GM19193 (cell line): ENCODE results near the gene MEIS3.

ENCODE experiments used
- POLR2A ChIP-seq: IDR thresholded peaks from 4 replicates; pipeline ENCODE4 v1.6.1; 2011; ENCODE audit not compliant: insufficient read depth, insufficient read length; ENCODE audit errors: extremely low read depth

Gene MEIS3

GRCh38 chr19:47381121-47381520, 38.2 kb downstream of the MEIS3 start:
- TF ChIP-seq POLR2A = no peak

GRCh38 chr19:47380559-47380958, 38.8 kb downstream of the MEIS3 start:
- TF ChIP-seq POLR2A = no peak

- TF ChIP-seq POLR2A = no peak
Measured at GRCh38 chr19:47379381-47379938, 39.9 kb downstream of the MEIS3 start.

- no peak for TF ChIP-seq POLR2A
Measured at GRCh38 chr19:47378246-47378645, 41.1 kb downstream of the MEIS3 start.

GRCh38 chr19:47377801-47378200, 41.5 kb downstream of the MEIS3 start:
- no peak for TF ChIP-seq POLR2A

GRCh38 chr19:47377208-47377701, 42.1 kb downstream of the MEIS3 start:
- TF ChIP-seq POLR2A = no peak

- TF ChIP-seq POLR2A = no peak
Measured at GRCh38 chr19:47376589-47377144, 42.7 kb downstream of the MEIS3 start.

GRCh38 chr19:47375694-47376588, 43.4 kb downstream of the MEIS3 start:
- no peak for TF ChIP-seq POLR2A

GRCh38 chr19:47374876-47375693, 44.2 kb downstream of the MEIS3 start:
- TF ChIP-seq POLR2A = no peak

- no peak for TF ChIP-seq POLR2A
Measured at GRCh38 chr19:47373246-47374240, 45.8 kb downstream of the MEIS3 start.

GRCh38 chr19:47372603-47373002, 46.7 kb downstream of the MEIS3 start:
- TF ChIP-seq POLR2A = no peak

- TF ChIP-seq POLR2A = no peak
Measured at GRCh38 chr19:47371261-47371660, 48.1 kb downstream of the MEIS3 start.

- TF ChIP-seq POLR2A = no peak
Measured at GRCh38 chr19:47370045-47370611, 49.2 kb downstream of the MEIS3 start.
